DMS53 treated with DMSO at 0.1 percent for 48 hours (cell line): Measurements from ENCODE around the gene EPAS1.

ENCODE experiments used
- DNase-seq: peaks from one replicate; lab custom pipeline; 2025; ENCODE audit not compliant: unreplicated experiment; lab: John Stamatoyannopoulos, UW

Gene EPAS1

GRCh38 chr2:46361920-46362666, 64.9 kb downstream of the EPAS1 start:
- DNase-seq = no peak

GRCh38 chr2:46362667-46363012, 65.4 kb downstream of the EPAS1 start:
- no peak for DNase-seq

GRCh38 chr2:46363535-46364170, 66.4 kb downstream of the EPAS1 start:
- no peak for DNase-seq

- DNase-seq = peak; percentile 37
Measured at GRCh38 chr2:46364797-46365457, 67.7 kb downstream of the EPAS1 start.

GRCh38 chr2:46365913-46366667, 68.9 kb downstream of the EPAS1 start:
- DNase-seq = no peak

GRCh38 chr2:46366668-46367052, 69.5 kb downstream of the EPAS1 start:
- DNase-seq = no peak

GRCh38 chr2:46367286-46367685, 70.1 kb downstream of the EPAS1 start:
- DNase-seq = no peak

- DNase-seq = no peak
Measured at GRCh38 chr2:46368401-46368800, 71.2 kb downstream of the EPAS1 start.

GRCh38 chr2:46369783-46370182, 72.6 kb downstream of the EPAS1 start:
- no peak for DNase-seq

GRCh38 chr2:46371854-46372253, 74.6 kb downstream of the EPAS1 start:
- DNase-seq = no peak

GRCh38 chr2:46372475-46372874, 75.3 kb downstream of the EPAS1 start:
- DNase-seq = no peak

- no peak for DNase-seq
Measured at GRCh38 chr2:46373238-46373637, 76.0 kb downstream of the EPAS1 start.

GRCh38 chr2:46375566-46376125, 78.4 kb downstream of the EPAS1 start:
- DNase-seq = no peak

GRCh38 chr2:46376586-46376985, 79.4 kb downstream of the EPAS1 start:
- DNase-seq = no peak

GRCh38 chr2:46377101-46377581, 79.9 kb downstream of the EPAS1 start:
- DNase-seq = no peak

- no peak for DNase-seq
Measured at GRCh38 chr2:46377666-46378560, 80.7 kb downstream of the EPAS1 start.

GRCh38 chr2:46378616-46379015, 81.4 kb downstream of the EPAS1 start:
- DNase-seq = no peak

- no peak for DNase-seq
Measured at GRCh38 chr2:46379213-46380037, 82.2 kb downstream of the EPAS1 start.
